GF-D8 (cell line): ENCODE results near the gene ARL4C.
"Not testable (repeated sequence)": the region's sequence is repeated elsewhere in the genome, so short reads cannot be mapped to it uniquely, and the experiment has no call there.

Source experiments
- DNase-seq: peaks from one replicate; lab custom pipeline; 2025; lab: John Stamatoyannopoulos, UW

Gene ARL4C

DNA sequence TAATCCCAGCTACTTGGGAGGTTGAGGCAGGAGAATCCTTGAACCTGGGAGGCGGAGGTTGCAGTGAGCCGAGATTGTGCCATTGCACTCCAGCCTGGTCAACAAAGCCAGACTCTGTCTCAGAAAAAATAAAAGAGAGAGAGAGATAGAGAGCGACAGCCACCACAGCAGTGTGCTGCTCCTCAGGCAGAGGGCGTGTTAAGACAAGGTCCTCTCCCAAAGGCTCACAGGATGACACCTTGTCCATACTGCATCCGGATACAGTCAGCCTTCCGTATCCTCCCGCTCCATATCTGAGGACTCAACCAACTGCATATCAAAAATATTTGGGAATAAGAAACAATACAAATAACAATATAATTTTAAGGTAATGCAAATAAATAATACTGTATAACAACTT, 20.1 kb downstream of the ARL4C start:
- no peak for DNase-seq

DNA sequence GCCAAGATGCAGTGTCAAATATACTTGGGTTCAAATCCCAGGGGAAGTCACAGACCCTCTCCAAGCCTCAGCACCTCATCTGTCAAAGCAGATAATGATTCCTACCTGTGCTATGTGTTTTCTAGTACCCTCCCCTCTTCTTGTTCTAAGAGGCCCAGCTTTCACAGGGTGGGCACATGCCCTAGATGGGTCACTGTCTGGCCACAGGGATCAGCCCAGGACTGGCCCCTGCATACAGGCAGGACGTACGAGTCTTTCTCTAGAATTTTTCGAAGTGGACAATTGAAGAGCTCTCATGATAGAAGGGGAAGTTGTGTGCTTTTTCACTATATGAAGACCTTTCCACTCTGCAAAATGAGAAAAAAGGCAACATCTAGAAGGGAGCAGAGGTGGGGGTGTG, 22.2 kb downstream of the ARL4C start:
- no peak for DNase-seq

DNA sequence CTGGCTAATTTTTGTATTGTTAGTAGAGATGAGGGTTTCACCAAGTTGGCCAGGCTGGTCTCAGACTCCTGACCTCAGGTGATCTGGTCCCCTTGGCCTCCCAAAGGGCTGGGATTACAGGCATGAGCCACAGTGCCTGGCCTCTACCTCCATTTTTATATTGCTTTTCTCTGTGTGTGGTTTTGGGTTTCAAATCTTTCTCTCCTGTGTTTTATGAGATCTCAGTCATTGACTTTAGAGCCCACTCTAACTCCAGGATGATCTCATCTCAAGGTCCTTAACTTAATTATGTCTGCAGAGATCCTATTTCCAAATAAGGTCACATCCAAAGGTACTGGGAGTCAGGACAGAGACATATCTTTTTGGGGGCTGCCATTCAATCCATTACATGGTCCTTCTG, 24.7 kb downstream of the ARL4C start:
- DNase-seq: no peak

DNA sequence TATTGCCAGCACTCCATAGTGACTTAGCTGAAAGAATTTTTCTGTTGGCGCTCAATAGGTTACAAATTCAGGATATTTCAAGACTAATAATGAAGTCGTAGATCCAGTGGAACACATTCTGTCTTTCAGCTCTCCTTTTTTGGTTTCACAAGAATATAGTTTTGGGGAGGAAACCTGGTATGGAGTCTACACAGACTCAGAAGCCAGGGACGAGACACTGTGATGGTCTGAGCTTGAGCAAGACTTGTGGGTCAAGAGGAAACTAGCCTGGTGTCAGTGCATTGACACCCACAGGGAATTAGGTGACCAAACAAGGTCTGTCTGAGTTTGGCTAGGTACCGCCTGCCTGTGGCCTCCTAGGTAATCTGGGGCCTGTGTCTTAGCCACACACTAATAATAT, 26.9 kb downstream of the ARL4C start:
- no peak for DNase-seq

DNA sequence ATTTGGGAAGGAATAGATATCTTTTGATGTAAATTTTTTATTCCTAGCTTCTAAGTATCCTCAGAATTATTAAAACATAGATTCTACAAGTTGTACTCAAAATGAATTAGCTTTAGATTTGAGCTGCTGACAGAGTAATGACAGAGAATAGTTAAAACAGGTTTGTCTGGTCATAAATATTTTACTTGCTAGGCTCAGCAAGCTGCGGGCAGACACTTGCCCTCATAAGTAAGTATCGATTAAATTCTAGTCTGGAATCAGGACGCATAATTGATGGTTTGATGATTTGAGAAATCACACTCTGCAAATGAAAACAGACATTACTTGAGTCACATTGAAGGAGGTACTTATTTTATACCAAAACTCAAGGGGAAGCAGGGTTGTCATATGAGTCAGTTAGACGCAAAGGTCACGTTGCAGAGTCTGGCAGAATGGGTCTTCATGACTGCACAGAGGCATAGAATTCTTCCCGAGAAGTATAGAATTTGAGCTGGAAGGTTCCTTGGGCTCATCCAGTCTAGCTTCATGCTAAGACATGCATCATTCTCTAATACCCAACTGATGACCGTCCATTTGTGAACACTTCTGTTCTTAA, 27.5 kb downstream of the ARL4C start:
- no peak for DNase-seq

DNA sequence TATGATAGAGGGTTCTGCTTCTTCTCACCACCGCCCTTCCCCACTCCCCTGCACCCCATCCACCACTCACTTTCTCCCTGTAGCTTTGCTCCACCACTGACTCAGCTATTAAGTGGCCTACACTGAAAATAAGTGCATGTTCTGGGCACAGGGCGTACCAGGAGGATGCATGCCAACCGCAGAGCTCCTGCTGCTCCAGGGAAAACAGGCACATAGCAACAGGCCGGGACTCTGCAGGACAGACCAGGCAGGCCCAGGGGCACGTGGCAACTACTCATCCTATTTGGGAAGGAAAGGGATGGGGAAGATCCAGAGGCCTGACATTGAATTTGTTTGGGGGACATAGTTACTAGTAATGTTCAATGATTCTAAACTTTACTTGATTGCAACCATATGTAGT, 28.4 kb downstream of the ARL4C start:
- no peak for DNase-seq

DNA sequence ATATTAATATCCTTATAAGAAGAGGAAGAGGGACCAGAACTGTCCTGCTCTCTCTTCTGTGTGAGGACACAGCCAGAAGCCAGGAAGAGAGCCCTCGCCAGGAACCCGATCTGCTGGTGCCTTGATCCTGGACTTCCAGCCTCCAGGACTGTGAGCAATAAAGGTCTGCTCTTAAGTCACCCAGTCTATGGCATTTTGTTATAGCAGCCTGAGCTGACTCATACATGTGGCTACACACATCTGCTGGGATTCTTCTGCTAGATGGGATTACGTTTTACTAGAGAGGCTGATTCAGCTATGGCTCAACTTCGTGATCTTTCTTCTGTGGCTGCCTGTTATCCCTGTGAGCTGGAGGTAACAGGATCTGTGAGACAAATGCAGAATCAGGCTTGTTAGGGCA, 29.6 kb downstream of the ARL4C start:
- DNase-seq: no peak

DNA sequence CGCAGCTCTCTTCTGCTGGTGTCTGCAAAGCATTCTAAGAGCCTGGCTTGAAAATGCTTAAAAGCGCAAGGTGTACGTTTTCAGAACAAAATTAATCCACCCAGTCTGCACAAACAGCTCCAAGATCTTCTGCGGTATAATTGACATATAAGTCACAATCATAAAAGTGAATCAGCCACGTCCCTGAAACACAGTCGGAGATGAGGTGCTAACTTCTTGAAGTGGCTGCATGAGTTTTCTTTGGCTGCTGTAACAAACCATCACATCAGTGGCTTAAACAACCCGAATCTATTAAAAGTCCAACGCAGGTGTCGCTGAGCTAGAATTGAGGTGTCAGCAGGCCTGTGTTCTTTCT, 32.6 kb downstream of the ARL4C start:
- no peak for DNase-seq

DNA sequence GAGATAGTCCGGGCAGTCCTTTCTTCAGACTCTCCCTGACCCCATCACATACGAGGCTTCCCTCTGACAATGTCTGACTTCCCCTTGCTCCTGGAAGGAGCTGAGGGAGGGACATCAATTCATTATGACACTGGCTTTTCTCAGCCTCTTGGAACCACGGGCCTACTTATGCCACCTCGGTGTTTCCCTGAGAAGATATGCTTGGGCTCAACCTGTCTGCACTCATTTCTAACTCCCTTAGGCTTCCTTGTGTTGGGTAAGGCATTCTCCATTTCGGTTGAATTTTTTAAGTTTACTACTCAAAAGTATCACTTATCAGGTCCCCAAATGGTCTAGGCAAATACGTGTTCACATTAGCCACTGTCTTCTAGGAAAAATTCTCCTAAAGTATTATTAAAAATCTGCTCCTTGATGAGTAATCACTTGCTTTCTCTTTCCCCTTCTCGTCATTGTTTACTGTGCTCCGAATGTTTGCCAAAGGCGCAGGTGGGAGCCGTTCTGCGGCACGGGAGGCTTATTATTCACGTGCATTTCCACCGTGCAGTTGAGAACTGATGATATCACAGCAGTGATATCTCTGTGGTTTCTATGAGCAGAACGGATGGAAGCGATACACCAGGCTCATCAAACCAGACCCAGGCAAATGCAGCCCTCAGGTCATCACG, 33.1 kb downstream of the ARL4C start:
- DNase-seq: no peak

DNA sequence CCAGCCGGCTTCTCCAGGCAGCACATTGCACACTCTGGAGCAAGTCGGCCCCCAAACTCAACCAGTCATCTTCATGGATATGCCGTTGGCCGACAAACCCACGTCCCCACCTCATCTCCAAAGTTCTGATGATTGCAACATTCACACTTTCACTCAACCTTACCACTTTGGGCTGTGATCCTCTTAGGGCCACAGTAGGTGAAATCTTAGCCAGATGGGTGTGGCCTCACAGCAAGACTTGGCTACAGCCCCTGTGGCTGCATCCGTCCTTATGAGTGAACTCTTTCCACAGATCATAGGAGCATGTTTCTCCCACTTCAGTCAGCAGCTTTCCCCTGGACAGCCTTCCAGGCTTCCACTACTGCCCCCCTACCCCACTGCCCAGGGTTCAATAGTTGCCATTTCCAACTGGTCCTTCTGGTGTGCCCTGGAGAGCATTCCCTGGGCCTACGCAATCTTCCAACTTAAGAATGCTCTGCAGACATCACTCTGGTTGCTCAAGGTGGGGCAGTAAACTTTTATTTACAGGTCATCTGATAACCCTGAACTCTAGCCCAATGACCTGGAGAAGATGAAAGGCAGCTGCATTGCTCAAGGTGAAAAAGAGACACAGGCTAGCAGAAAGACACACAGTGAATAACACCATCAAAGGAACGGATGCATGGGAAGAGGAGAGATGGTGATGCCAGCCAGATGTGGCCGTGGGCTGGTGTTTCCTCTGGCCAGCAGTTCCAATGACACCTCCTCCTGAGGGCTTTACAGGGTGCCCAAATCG, 34.5 kb downstream of the ARL4C start:
- no peak for DNase-seq

DNA sequence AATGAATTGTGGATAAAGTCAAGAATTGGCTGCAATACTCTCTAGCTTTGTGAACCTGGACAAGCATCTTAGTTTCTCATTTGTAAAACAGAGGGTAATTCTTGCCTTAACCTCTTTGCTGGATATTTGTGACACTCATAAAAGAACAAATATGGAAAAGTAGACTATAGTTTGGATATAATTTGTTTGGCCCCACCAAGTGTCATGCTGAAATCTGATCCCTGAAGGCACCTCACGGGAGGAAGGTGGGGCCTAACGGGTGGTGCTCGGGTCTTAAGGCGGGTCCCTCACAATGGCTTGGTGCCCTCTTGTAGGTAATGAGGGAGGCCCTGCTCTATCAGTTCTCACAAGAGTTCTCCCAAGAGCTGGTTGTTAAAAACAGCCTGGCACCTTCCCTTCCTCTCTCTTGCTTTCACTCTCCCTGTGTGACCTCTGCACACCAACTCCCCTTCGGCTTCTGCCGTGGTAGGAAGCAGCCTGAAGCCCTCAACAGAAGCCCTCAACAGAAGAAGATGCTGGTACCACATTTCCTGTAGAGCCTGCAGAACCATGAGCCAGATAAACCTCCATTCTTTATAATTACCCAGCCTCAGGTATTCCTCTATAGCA, 37.4 kb downstream of the ARL4C start:
- no peak for DNase-seq

DNA sequence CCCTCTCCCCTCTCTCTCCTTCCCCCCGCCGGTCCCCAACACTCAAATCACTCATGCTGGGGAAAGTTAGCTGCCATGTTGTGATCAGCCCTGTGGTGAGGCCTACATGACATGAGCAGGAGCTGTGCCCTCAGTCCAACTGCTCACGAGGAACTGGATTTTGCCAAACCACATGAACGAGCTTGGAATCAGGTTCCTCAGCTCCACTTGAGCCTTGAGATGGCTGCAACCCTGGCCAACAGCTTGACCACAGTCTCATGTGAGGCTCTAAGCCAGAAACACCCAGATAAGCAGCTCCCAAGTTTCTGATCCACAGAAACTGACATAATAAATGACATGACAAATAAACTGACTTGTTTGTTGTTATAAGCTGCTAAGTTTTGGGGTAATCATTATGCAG, 38.4 kb downstream of the ARL4C start:
- DNase-seq: no peak

DNA sequence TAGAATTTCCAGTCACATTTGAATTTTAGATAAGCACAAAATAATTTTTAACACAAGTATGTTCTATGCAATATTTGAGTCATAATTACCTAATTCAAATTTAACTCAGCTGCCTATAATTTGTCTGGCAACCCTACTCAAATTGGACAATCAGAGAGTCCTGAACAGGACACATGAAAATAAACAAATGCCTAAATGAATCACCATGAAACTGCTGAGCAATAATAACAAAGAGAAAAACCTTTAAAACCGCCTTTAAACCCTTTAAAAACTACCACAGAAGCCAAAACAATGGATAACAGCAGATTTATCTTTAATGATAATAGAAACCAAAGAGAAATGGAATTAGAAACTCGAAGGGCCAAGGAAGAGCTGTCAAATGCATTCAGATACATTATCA, 39.5 kb downstream of the ARL4C start:
- no peak for DNase-seq

DNA sequence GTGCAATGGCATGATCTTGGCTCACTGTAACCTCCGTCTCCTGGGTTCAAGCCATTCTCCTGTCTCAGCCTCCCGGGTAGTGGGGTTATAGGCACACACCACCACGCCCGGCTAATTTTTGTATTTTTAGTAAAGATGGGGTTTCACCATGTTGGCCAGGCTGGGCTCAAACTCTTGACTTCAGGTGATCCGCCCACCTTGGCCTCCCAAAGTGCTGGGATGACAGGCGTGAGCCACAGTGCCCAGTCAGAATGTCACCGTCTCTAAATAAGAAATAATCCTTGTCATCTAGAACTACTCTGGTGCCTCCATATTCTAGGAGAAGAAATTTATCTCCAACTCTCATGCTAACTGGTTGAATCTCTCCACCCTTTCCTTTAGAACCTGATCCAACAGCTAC, 41.6 kb downstream of the ARL4C start:
- DNase-seq: not testable (repeated sequence)

DNA sequence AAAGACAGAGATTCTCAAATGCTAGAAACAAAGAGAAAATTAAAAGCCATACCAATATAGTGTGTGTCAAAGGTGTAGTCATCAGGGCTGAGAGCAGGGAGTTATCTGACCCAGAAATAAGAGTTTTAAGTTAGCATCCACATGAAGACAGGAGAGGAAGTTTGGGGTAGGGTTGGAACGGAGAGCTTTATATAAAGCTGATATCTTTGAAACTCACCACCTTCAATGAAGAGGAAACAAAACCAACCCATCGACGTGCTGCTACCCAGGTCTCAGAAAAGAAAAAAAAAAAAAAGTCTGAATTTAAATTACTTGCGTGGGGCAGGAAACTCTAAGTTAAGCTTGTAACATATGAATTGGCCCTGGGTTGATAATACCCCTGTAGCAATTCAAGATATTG, 42.4 kb downstream of the ARL4C start:
- DNase-seq: no peak

DNA sequence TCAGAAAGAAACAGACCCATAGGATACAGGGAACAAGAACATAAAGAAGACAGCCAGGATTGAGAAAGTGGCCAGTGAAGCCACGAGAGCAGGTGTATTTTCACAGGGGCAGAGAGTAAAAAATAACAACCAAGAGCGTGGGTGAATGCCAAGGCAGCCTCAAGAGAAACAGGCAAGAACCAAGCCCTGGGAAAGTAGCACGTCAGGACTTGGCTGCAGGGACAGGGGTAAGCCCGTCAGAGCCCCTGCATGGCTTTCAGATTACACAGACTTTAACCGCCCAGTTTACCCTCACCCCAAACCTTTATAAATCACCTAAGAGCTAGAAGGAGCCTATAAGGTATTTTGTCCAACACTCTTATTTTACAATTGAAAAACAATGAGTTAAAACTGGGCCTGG, 43.7 kb downstream of the ARL4C start:
- no peak for DNase-seq

DNA sequence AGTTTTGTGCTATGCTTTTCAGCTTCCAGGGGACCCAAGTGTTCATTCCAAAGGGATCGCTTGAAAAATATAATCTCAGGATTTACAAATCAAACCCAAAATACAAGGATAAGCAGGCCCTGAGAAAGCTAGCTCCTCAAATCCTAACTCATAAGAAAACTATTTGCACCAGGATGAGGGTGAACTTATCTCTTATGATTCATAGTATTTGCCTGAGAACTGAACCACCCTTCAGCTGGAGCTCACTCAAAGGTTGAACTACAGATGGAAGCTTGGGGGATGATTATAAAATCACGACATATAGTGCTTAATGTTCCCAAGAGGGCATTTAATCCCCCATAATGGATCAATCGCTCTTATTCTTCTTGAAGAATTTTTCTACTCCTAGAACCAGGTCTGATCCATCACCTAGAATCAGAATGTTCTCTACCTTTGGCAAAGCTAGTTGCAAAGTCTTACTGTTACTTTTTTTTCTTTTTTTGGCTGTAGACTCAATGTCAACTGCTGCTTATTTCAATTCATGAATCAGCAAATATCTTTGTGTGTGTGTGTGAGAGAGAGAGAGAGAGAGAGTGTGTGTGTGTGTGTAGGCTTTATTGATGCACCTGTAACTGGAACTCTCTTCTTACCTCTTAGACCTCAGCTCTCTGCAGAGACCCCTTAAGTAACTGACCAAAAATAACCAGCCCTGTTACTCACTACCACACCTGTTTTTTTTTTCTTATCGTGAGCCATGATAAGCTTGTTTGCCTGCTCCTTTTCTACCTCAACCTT, 44.8 kb downstream of the ARL4C start:
- no peak for DNase-seq

DNA sequence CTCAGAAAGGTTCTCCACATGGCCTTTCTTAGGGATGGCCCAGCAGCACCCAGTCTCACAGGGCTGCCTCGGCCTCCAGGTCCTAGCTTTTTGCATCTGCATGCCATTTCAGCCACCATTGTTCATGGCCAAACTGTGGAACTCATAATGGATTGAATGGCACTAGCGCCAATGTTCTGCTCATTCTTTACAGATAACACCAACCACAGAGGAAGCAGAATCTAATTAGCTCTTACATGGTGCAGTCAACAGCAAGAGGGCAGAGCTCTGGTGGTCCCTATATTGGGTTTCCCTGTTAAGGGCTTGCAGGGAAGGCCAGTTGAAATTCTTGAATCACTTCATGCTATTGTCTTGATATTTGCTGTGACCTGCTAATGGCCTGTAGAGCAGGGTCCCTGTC, 45.6 kb downstream of the ARL4C start:
- no peak for DNase-seq

DNA sequence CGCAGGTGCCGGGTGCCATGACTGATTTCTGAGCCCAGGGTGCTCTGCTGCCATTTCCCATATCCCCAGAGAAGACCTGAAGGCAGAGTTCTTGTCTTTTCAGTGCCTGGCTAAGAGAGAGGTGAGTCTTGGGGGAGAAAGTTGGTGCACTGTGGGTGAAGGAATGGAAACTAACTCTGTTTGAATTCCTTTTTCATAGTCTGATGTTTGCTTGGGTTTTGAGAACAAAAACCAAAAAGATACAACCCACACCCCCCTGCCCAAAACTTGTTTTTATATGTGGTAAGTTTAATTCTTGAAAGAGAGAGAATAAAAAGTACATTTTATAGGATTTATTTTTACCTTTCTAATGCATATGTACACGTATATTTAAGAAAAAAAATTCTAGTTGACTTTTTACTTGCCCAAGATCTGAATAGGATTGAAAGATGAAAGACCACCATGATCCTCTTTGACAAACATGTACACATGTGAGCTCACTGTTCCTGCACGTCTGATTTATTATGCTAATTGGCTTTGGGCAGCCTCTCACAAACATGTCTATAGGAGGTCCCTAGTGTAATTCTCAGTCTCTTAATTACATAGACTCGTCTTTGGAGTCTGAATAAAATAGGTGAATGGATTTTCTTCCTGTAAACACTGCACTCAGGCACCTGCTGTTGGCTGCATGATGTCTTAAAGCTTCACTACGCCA, 46.3 kb downstream of the ARL4C start:
- DNase-seq: no peak

DNA sequence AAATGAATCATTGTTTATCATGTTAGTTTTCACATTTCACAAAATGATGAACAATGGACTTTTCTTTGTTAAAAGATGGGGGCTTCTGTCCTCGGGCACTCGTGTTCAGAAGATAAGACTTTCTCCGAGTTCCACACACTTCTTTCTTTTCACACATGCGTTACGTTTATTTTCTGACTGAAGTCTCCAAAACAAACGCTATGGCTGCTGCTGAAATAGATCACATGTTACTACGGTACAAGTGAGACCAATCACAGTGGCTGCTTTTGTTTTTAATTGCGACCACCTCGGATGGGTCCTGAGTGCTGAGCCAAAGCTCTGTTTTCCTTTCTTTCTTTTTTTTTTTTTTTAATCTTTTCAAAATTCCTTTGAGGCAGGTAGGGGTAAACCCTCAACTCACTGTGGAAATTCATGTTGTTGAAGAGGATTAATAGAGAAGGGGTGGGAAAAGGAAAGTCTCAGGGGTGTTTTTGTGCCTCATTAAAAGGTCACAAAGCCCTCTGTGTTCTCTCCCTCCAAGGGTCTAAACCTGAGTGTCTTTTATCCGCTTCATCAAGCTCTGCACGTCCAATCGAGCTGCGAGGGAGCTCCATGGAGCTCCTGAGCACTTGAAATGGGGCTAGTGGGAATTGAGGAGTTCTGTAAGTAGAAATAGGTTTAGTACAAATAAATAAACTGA, 48.2 kb downstream of the ARL4C start:
- DNase-seq: no peak

DNA sequence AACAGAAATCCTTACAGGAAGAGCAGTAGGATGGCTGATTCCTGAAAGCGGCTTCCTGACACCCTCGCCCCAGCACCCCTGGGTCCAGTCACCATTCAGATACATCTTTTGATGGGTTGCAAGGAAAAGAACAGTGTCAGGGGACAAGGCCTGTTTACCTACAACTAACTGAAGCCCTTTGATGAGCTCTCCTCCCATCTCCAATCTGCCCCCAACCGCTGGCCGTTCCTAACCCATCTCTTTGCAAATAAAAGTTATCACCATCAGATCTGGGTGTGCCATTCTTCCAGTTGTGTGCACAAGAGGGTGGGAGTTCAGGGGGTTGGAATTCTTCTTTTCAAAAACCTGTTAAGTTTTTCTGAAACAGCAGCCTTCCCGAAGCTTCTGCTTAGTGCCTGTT, 48.9 kb downstream of the ARL4C start:
- no peak for DNase-seq
